Upper lobe of left lung (tissue), 4 donors: Measurements from ENCODE around the gene PRKCA.

ENCODE experiments used
- EP300 ChIP-seq, 4 donors: sonication (generic); formaldehyde crosslinking; IDR thresholded peaks; one replicate each; pipeline ENCODE4 v1.5.1; 2017; ENCODE audit warnings: antibody characterized with exemption in 4 of 4, control low read depth in 2 of 4
- POLR2A ChIP-seq, 4 donors: fragments of 450-650 bp; IDR thresholded peaks; one replicate each; pipeline ENCODE4 v1.5.1; 2016 to 2017; ENCODE audit warnings: antibody characterized with exemption in 4 of 4, mild to moderate bottlenecking in 2 of 4
- TF ChIP-seq, protein P1 (sequence below), 6 experiments: fragments of 450-650 bp in 4 of 6; fragments of 200-600 bp in 2 of 6; sonication (generic) in 2 of 6; IDR thresholded peaks; one replicate each; pipeline ENCODE4 v1.5.1; 2016 to 2019; ENCODE audit warnings: antibody characterized with exemption in 6 of 6

DNA sequence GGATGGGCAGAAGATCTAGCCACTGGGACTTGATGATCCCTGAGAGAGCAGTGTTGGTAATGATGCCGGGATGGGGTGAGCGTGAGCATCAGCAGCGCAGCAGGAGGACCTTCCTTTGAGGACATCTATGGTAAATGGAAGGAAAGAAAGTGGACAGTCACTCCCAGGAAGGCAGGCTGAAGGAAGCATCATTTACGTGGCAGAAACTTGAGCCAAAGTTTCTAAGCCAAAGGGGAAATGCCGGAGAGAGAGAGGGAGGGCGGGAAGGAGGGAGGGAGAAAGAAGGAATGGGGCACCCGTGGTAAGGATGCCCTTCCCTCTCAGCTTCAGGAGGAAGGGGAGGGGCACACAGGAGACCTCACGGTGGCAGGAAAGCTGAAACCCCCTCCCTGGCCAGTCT is 446.2 kb downstream of the PRKCA start:
- TF ChIP-seq, protein P1, sequence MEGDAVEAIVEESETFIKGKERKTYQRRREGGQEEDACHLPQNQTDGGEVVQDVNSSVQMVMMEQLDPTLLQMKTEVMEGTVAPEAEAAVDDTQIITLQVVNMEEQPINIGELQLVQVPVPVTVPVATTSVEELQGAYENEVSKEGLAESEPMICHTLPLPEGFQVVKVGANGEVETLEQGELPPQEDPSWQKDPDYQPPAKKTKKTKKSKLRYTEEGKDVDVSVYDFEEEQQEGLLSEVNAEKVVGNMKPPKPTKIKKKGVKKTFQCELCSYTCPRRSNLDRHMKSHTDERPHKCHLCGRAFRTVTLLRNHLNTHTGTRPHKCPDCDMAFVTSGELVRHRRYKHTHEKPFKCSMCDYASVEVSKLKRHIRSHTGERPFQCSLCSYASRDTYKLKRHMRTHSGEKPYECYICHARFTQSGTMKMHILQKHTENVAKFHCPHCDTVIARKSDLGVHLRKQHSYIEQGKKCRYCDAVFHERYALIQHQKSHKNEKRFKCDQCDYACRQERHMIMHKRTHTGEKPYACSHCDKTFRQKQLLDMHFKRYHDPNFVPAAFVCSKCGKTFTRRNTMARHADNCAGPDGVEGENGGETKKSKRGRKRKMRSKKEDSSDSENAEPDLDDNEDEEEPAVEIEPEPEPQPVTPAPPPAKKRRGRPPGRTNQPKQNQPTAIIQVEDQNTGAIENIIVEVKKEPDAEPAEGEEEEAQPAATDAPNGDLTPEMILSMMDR (IDR thresholded peaks at IDR 0.05): no peak
- no peak for TF ChIP-seq POLR2A (IDR thresholded peaks at IDR 0.05)
- no peak for TF ChIP-seq EP300 (IDR thresholded peaks at IDR 0.05)
